ENCODE measurements around the gene ATRN.
"Not testable (repeated sequence)": the region's sequence is repeated elsewhere in the genome, so short reads cannot be mapped to it uniquely, and the experiment has no call there.

The ATRN gene

GRCh38 chr20:3479025-3479424 lies 8.2 kb downstream of the ATRN start:
- Mint-ChIP-seq H3K36me3 (ENCODE audit: low read depth) (no peaks in the 10 kb centered on the region), H3K9me3 (no peaks in the 10 kb centered on the region), H3K27me3 (no peaks in the 10 kb centered on the region), H3K27ac (no peak overlapping the region), H3K4me1 (peaks cover 11% of the 10 kb centered on the region), H3K4me3 (no peak overlapping the region)
- DNase-seq (no peak), ATAC-seq (no peak)

GRCh38 chr20:3479759-3480615 lies 9.2 kb downstream of the ATRN start:
- Mint-ChIP-seq H3K27me3 (no peaks in the 10 kb centered on the region), H3K4me1 (peaks cover 8% of the 10 kb centered on the region), H3K27ac (no peak overlapping the region), H3K9me3 (no peaks in the 10 kb centered on the region), H3K36me3 (ENCODE audit: low read depth) (no peaks in the 10 kb centered on the region), H3K4me3 (no peak overlapping the region)
- ATAC-seq (no peak), DNase-seq (no peak)

DNA sequence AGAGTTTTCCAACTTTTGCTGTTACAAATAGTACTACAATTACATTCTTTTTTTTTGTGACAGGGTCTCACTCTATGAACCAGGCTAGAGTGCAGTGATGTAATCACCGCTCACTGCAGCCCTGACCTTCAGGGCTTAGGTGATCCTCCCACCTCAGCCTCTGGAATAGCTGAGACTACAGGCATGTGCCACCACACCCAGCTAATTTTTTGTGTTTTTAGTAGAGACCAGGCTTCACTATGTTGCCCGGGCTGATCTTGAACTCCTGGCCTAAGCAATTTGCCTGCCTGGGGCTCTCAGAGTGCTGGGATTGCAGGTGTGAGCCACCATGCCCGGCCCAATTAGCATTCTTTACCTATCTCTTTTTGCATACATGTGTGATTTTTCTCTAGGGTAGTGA lies 12.5 kb downstream of the ATRN start:
- ATAC-seq (no peak), DNase-seq (no peak)
- H3K4me3 Mint-ChIP-seq: no peak overlapping the region
- peaks cover 14% of the 10 kb centered on the region for H3K4me1 Mint-ChIP-seq
- peaks cover 13% of the 10 kb centered on the region for H3K9me3 Mint-ChIP-seq
- peaks cover 16% of the 10 kb centered on the region for H3K36me3 Mint-ChIP-seq (ENCODE audit: low read depth)
- no peaks in the 10 kb centered on the region for H3K27me3 Mint-ChIP-seq
- no peak overlapping the region for H3K27ac Mint-ChIP-seq

GRCh38 chr20:3483784-3484183 lies 13.0 kb downstream of the ATRN start:
- DNase-seq (no peak), ATAC-seq (no peak)
- Mint-ChIP-seq H3K4me1 (peaks cover 14% of the 10 kb centered on the region), H3K27ac (no peak overlapping the region), H3K4me3 (no peak overlapping the region), H3K36me3 (ENCODE audit: low read depth) (peaks cover 16% of the 10 kb centered on the region), H3K27me3 (no peaks in the 10 kb centered on the region), H3K9me3 (peaks cover 13% of the 10 kb centered on the region)

GRCh38 chr20:3485913-3486312 lies 15.1 kb downstream of the ATRN start:
- no peaks in the 10 kb centered on the region for H3K27me3 Mint-ChIP-seq
- no peak overlapping the region for H3K27ac Mint-ChIP-seq
- DNase-seq (no peak), ATAC-seq (no peak)
- H3K4me3 Mint-ChIP-seq: no peak overlapping the region
- peaks cover 19% of the 10 kb centered on the region for H3K36me3 Mint-ChIP-seq (ENCODE audit: low read depth)
- H3K4me1 Mint-ChIP-seq: peaks cover 11% of the 10 kb centered on the region
- H3K9me3 Mint-ChIP-seq: peaks cover 13% of the 10 kb centered on the region

GRCh38 chr20:3486850-3487249 lies 16.0 kb downstream of the ATRN start:
- Mint-ChIP-seq H3K27me3 (no peaks in the 10 kb centered on the region), H3K4me1 (peaks cover 11% of the 10 kb centered on the region), H3K36me3 (ENCODE audit: low read depth) (peaks cover 19% of the 10 kb centered on the region), H3K4me3 (no peak overlapping the region), H3K9me3 (peaks cover 13% of the 10 kb centered on the region), H3K27ac (no peak overlapping the region)
- DNase-seq (no peak), ATAC-seq (no peak)

DNA sequence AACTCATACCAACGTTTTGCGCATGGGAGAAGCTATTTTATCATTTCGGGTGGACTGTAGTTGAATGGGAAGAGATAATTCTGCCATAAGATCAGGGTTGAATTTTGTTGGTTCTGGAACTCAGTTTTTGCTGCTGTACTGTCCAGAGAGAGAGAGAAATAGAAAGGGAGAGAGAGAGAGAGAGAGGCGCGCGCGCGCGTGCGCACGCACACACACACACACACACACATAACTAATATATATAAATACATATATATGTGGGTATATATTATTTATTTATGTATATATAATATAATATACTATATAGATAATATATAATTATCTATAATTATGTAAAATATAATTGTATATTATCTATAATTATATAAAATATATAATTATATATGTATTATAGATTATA lies 21.9 kb downstream of the ATRN start:
- no peaks in the 10 kb centered on the region for H3K4me1 Mint-ChIP-seq
- no peak for DNase-seq
- no peak overlapping the region for H3K27ac Mint-ChIP-seq
- H3K27me3 Mint-ChIP-seq: no peaks in the 10 kb centered on the region
- ATAC-seq: no peak
- peaks cover 9% of the 10 kb centered on the region for H3K9me3 Mint-ChIP-seq
- no peak overlapping the region for H3K4me3 Mint-ChIP-seq
- H3K36me3 Mint-ChIP-seq (ENCODE audit: low read depth): peaks cover 7% of the 10 kb centered on the region

DNA sequence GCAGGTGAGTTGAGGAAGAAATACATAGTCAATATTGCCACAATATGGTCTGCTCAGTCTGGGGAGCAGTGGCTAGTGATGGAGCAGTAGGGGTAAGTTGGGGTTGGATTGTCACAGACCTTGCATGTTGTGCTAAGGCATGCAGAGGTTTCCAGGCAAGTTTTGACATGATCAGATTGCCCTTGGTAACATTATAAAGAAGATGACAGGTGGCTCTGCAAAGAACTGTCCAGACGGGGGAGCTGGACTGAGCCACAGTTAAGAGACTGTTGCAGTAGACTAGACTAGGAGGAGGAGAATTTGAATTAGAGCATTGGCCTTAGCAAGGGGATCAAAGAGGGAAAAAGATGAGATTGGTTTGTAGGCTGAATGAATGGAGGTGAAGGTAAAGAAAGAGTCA lies 23.4 kb downstream of the ATRN start:
- Mint-ChIP-seq H3K27ac (no peak overlapping the region), H3K27me3 (no peaks in the 10 kb centered on the region), H3K4me1 (no peaks in the 10 kb centered on the region), H3K9me3 (peaks cover 9% of the 10 kb centered on the region), H3K4me3 (no peak overlapping the region), H3K36me3 (ENCODE audit: low read depth) (peaks cover 7% of the 10 kb centered on the region)
- DNase-seq (no peak), ATAC-seq (no peak)

DNA sequence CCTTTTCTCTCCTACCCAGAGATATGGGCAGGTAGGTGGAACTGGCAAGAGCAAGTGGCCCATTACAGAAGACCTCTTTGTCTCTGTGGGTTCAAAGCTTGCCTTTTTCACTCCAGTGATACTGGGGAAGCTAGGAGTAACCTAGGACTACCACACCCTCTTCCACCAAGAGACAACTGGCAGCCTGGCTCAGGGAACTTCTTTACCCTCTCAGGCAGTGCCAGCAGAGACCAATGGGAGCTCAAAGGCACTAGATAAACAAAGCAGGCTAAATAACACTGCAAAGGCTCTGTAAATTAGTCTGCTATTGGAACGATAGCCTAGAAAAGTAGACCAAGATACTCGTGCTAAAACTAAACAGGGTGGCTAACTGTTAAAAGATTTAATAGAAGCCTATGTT lies 32.1 kb downstream of the ATRN start:
- H3K36me3 Mint-ChIP-seq (ENCODE audit: low read depth): peaks cover 1% of the 10 kb centered on the region
- H3K27ac Mint-ChIP-seq: no peak overlapping the region
- ATAC-seq: no peak

DNA sequence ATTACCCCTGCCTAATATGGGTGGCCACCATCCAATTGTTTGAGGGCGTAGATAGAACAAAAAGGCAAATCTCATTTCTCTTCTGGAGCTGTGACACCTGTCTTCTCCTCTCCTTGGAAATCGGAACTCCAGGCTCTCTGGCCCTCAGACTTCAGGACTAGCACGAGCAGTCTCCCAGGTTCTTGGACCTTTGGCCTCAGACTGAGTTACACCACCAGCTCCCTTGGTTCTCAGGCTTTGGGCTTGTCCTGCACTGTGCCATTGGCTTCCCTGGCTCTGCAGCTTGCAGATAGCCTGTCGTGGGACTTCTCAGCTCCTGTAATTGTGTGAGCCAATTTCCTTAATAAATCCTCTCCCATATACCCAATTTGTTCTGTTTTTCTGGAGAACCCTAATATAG lies 34.3 kb downstream of the ATRN start:
- no peaks in the 10 kb centered on the region for H3K27me3 Mint-ChIP-seq
- H3K4me1 Mint-ChIP-seq: peaks cover 6% of the 10 kb centered on the region
- no peak overlapping the region for H3K4me3 Mint-ChIP-seq
- no peak for ATAC-seq
- H3K36me3 Mint-ChIP-seq (ENCODE audit: low read depth): peaks cover 1% of the 10 kb centered on the region
- no peak overlapping the region for H3K27ac Mint-ChIP-seq
- no peak for DNase-seq
- no peaks in the 10 kb centered on the region for H3K9me3 Mint-ChIP-seq

More for the DNA sequence above, 32.1 kb downstream of the ATRN start:
- no peaks in the 10 kb centered on the region for H3K27me3 Mint-ChIP-seq
- H3K4me3 Mint-ChIP-seq: no peak overlapping the region
- no peak for DNase-seq
- no peaks in the 10 kb centered on the region for H3K9me3 Mint-ChIP-seq
- no peaks in the 10 kb centered on the region for H3K4me1 Mint-ChIP-seq

DNA sequence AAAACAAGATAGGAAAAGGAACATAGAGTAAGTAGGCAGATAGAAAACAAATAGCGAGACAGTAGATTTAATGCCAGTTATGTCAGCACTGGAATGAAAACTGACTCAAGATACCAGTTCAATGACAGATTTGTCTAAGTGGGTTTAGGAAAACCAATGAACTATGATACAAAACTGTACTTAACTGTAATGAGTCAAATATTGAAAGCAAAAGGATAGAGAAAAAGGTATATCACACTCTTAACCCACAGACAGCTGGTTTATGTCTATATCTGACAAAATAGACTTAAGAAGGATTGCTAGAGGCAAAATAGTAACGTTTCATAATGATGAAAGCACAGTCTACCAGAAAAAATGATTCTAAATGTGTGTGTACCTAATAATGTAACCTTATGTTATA lies 38.2 kb downstream of the ATRN start:
- H3K9me3 Mint-ChIP-seq: no peaks in the 10 kb centered on the region
- ATAC-seq (no peak), DNase-seq (no peak)
- H3K4me3 Mint-ChIP-seq: no peak overlapping the region
- peaks cover 6% of the 10 kb centered on the region for H3K4me1 Mint-ChIP-seq
- H3K27ac Mint-ChIP-seq: no peak overlapping the region
- H3K36me3 Mint-ChIP-seq (ENCODE audit: low read depth): peaks cover 1% of the 10 kb centered on the region
- H3K27me3 Mint-ChIP-seq: no peaks in the 10 kb centered on the region

- no peak for ATAC-seq
- Mint-ChIP-seq H3K36me3 (ENCODE audit: low read depth) (peaks cover 1% of the 10 kb centered on the region), H3K9me3 (no peaks in the 10 kb centered on the region)
Observed at GRCh38 chr20:3510110-3510509, 39.3 kb downstream of the ATRN start.

DNA sequence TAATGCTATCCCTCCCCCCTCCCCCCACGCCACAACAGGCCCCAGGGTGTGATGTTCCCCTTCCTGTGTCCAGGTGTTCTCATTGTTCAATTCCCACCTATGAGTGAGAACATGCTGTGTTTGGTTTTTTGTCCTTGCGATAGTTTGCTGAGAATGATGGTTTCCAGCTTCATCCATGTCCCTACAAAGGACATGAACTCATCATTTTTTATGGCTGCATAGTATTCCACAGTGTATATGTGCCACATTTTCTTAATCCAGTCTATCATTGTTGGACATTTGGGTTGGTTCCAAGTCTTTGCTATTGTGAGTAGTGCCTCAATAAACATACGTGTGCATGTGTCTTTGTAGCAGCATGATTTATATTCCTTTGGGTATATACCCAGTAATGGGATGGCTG lies 41.4 kb downstream of the ATRN start:
- not testable (repeated sequence) for H3K4me3 Mint-ChIP-seq; H3K27me3 Mint-ChIP-seq; H3K4me1 Mint-ChIP-seq; H3K36me3 Mint-ChIP-seq (ENCODE audit: low read depth); H3K27ac Mint-ChIP-seq; H3K9me3 Mint-ChIP-seq; ATAC-seq; DNase-seq

More at GRCh38 chr20:3510110-3510509, 39.3 kb downstream of the ATRN start:
- H3K4me1 Mint-ChIP-seq: peaks cover 6% of the 10 kb centered on the region
- no peak overlapping the region for H3K4me3 Mint-ChIP-seq
- no peak overlapping the region for H3K27ac Mint-ChIP-seq
- H3K27me3 Mint-ChIP-seq: no peaks in the 10 kb centered on the region
- DNase-seq: no peak

DNA sequence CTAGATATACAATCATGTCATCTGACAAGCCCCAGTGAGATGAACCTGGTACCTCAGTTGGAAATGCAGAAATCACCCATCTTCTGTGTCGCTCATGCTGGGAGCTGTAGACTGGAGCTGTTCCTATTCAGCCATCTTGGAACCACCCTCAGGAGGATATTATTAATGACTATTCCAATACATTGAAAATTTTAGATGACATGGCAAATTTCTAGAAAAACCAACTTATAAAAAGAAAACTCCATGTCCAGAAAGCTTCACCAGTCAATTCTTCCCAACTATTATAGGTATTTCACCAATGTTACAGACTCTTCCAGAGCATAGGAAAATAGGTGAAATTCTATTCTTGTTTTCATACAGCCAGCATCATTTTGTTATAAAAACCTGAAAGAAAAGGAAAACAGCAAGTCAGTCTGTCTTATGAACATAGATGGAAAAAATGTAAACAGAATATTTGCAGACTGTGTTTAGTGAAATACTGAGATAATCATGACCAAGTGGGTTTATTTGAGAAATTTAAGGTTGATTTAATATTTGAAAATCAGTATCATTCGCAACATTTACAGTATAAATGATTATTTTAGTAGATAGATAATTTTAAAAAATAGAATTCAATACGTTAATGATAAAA lies 43.3 kb downstream of the ATRN start:
- Mint-ChIP-seq H3K27ac (no peak overlapping the region), H3K4me1 (peaks cover 1% of the 10 kb centered on the region), H3K27me3 (no peaks in the 10 kb centered on the region), H3K4me3 (no peak overlapping the region), H3K9me3 (peaks cover 4% of the 10 kb centered on the region), H3K36me3 (ENCODE audit: low read depth) (peaks cover 4% of the 10 kb centered on the region)
- ATAC-seq (no peak), DNase-seq (no peak)

- Mint-ChIP-seq H3K4me1 (no peaks in the 10 kb centered on the region), H3K36me3 (ENCODE audit: low read depth) (peaks cover 9% of the 10 kb centered on the region), H3K9me3 (peaks cover 9% of the 10 kb centered on the region), H3K27me3 (no peaks in the 10 kb centered on the region), H3K27ac (no peak overlapping the region), H3K4me3 (no peak overlapping the region)
- DNase-seq (no peak), ATAC-seq (no peak)
Observed at GRCh38 chr20:3515379-3516170, 44.8 kb downstream of the ATRN start.
